ENCODE data around the gene HEATR9. TPM values are rescaled to one million over a fixed set of nuclear protein-coding genes. Genes with fewer than 3 reads are reported as not detected.

Gene HEATR9
- total RNA-seq, 1 experiment from 2014 or later = not detected

DNA sequence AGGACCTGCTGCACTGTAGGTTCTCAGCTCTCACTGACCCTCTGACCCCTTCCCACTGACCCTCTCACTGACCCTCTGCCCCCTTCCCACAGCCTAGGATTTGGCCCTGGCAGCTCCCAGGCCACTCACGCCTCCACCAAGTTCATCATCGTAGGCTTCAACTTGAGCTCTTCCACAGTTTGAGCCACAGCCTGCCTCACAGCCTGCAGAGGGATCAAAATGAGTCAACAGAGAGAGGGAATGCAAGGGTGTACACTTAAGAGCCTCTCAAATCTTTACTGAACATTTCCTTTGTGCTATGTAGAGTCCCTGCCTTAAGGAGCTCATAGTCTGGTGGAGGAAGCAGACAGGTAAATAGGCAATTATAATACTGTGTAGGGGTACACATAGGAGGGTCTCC is 12.1 kb downstream of the HEATR9 start (continued):
- TF ChIP-seq, protein P1, sequence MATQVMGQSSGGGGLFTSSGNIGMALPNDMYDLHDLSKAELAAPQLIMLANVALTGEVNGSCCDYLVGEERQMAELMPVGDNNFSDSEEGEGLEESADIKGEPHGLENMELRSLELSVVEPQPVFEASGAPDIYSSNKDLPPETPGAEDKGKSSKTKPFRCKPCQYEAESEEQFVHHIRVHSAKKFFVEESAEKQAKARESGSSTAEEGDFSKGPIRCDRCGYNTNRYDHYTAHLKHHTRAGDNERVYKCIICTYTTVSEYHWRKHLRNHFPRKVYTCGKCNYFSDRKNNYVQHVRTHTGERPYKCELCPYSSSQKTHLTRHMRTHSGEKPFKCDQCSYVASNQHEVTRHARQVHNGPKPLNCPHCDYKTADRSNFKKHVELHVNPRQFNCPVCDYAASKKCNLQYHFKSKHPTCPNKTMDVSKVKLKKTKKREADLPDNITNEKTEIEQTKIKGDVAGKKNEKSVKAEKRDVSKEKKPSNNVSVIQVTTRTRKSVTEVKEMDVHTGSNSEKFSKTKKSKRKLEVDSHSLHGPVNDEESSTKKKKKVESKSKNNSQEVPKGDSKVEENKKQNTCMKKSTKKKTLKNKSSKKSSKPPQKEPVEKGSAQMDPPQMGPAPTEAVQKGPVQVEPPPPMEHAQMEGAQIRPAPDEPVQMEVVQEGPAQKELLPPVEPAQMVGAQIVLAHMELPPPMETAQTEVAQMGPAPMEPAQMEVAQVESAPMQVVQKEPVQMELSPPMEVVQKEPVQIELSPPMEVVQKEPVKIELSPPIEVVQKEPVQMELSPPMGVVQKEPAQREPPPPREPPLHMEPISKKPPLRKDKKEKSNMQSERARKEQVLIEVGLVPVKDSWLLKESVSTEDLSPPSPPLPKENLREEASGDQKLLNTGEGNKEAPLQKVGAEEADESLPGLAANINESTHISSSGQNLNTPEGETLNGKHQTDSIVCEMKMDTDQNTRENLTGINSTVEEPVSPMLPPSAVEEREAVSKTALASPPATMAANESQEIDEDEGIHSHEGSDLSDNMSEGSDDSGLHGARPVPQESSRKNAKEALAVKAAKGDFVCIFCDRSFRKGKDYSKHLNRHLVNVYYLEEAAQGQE (IDR thresholded peaks at IDR 0.05; ENCODE audit: low read depth) = no peak
- no peak for TF ChIP-seq CEBPB (IDR thresholded peaks at IDR 0.05; ENCODE audit: low read depth)

DNA sequence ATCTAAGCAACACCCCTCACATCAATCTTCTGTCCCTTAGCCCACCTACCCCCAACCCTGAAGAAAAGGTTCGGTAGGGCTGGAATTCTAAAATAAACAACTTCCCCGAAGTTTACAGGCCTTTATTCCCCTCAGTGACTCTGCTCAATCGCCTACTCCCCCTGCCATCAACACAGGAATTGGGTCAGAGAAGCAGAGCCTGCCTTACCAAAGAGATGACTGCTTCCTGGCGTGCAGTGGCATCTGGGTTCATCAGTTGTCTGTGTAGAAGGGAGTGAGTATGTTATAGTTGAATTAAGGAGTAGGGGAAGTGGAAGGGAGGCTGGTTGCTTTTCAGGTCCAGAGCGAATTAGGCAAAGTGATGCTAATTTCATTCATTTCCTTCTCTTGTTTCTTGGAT is 12.7 kb downstream of the HEATR9 start:
- Histone ChIP-seq H3K9me2 (ENCODE audit: insufficient read depth) (no peaks in the 10 kb centered on the region), H3K4me2 (ENCODE audit: low read length) (no peak overlapping the region), H3K4me3 (replicated peaks in 1 of 2; ENCODE audit: low read depth in 1 of 2, low read length in 2 of 2) (no peak overlapping the region), H3K9ac (ENCODE audit: low read length) (no peak overlapping the region), H2AFZ (ENCODE audit: low read depth, low read length, poor library complexity, severe bottlenecking) (no peak overlapping the region), H3K27me3 (ENCODE audit: insufficient read depth, low read length) (no peaks in the 10 kb centered on the region), H3K9me3 (ENCODE audit: control insufficient read depth in 1 of 2, insufficient read depth in 1 of 2, low read depth in 1 of 2, low read length in 2 of 2) (no peaks in the 10 kb centered on the region), H3K36me3 (ENCODE audit: control insufficient read depth in 1 of 2, insufficient read depth in 2 of 2, low read length in 2 of 2) (peaks cover 15% of the 10 kb centered on the region in 2 experiments; a peak in 2 of 4 replicates), H3K79me2 (ENCODE audit: insufficient read depth, low read length) (no peaks in the 10 kb centered on the region), H4K20me1 (ENCODE audit: insufficient read depth) (no peaks in the 10 kb centered on the region), H3K27ac (ENCODE audit: low read depth, low read length) (no peak overlapping the region), H3K4me1 (ENCODE audit: control insufficient read depth in 1 of 2, insufficient read depth in 2 of 2, low read length in 2 of 2) (no peaks in the 10 kb centered on the region)
- DNase-seq (ENCODE audit: low read depth, low spot score) (no peak), ATAC-seq (no peak)
- ChIA-PET CTCF (interaction anchor here (0.7 kb wide), 1 partner anchor 9 kb away, joined by 3 read pairs; no protein-coding TSS in a partner anchor), RAD21 (ENCODE audit: low non-redundant PET in 1 of 2, low total read pairs in 2 of 2, uncharacterized antibody in 2 of 2, unreplicated experiment in 2 of 2) (no interaction called here), POLR2A (no interaction called here)
- BruUV-seq (replicated peaks) = no TSS peak
- intact Hi-C loops (cut with micrococcal nuclease) = no loop called here
- TF ChIP-seq RAD21 (IDR thresholded peaks at IDR 0.05; ENCODE audit: low read depth) = no peak
- no peak for TF ChIP-seq SIN3A (IDR thresholded peaks at IDR 0.05; ENCODE audit: low read depth)
- TF ChIP-seq, protein P2, sequence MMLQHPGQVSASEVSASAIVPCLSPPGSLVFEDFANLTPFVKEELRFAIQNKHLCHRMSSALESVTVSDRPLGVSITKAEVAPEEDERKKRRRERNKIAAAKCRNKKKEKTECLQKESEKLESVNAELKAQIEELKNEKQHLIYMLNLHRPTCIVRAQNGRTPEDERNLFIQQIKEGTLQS (IDR thresholded peaks at IDR 0.05) = no peak
- no peak for TF ChIP-seq POLR2A (IDR thresholded peaks at IDR 0.05; ENCODE audit: borderline replicate concordance, extremely low read depth, insufficient read depth, insufficient read length)
- TF ChIP-seq, protein P1 (IDR thresholded peaks at IDR 0.05; ENCODE audit: low read depth) = no peak
- no peak for TF ChIP-seq ELF1 (IDR thresholded peaks at IDR 0.05; ENCODE audit: borderline replicate concordance, low read depth)
- no peak for TF ChIP-seq EGR1 (IDR thresholded peaks at IDR 0.05; ENCODE audit: low read depth)
- TF ChIP-seq EZH2phosphoT487 (IDR thresholded peaks at IDR 0.05; ENCODE audit: borderline replicate concordance) = no peak
- TF ChIP-seq, protein P3, sequence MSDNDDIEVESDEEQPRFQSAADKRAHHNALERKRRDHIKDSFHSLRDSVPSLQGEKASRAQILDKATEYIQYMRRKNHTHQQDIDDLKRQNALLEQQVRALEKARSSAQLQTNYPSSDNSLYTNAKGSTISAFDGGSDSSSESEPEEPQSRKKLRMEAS (IDR thresholded peaks at IDR 0.05) = no peak
- TF ChIP-seq SRF (IDR thresholded peaks at IDR 0.05; ENCODE audit: low read depth) = no peak
- TF ChIP-seq, protein P4, sequence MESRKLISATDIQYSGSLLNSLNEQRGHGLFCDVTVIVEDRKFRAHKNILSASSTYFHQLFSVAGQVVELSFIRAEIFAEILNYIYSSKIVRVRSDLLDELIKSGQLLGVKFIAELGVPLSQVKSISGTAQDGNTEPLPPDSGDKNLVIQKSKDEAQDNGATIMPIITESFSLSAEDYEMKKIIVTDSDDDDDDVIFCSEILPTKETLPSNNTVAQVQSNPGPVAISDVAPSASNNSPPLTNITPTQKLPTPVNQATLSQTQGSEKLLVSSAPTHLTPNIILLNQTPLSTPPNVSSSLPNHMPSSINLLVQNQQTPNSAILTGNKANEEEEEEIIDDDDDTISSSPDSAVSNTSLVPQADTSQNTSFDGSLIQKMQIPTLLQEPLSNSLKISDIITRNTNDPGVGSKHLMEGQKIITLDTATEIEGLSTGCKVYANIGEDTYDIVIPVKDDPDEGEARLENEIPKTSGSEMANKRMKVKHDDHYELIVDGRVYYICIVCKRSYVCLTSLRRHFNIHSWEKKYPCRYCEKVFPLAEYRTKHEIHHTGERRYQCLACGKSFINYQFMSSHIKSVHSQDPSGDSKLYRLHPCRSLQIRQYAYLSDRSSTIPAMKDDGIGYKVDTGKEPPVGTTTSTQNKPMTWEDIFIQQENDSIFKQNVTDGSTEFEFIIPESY (IDR thresholded peaks at IDR 0.05; ENCODE audit: extremely low read depth, insufficient replicate concordance, low read length) = no peak
- TF ChIP-seq, protein P5, sequence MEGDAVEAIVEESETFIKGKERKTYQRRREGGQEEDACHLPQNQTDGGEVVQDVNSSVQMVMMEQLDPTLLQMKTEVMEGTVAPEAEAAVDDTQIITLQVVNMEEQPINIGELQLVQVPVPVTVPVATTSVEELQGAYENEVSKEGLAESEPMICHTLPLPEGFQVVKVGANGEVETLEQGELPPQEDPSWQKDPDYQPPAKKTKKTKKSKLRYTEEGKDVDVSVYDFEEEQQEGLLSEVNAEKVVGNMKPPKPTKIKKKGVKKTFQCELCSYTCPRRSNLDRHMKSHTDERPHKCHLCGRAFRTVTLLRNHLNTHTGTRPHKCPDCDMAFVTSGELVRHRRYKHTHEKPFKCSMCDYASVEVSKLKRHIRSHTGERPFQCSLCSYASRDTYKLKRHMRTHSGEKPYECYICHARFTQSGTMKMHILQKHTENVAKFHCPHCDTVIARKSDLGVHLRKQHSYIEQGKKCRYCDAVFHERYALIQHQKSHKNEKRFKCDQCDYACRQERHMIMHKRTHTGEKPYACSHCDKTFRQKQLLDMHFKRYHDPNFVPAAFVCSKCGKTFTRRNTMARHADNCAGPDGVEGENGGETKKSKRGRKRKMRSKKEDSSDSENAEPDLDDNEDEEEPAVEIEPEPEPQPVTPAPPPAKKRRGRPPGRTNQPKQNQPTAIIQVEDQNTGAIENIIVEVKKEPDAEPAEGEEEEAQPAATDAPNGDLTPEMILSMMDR (IDR thresholded peaks at IDR 0.05 in 2 of 3, conservative IDR thresholded peaks at IDR 0.05 in 1 of 3; ENCODE audit: borderline replicate concordance in 1 of 3, insufficient read depth in 1 of 3, low read depth in 2 of 3, low read length in 2 of 3) = no peak
